Activated CD4-positive, alpha-beta T cell treated with anti-CD3 and anti-CD28 coated beads, Interleukin-2, amount 50 U/mL, for 24 hours (primary cell): Measurements from ENCODE around the gene DDOST.
"Not testable (repeated sequence)": the region's sequence is repeated elsewhere in the genome, so short reads cannot be mapped to it uniquely, and the experiment has no call there.

Experiments
- DNase-seq, 2 donors: peaks; one replicate each; pipeline ENCODE4 v3.0.0-alpha.2; 2020; ENCODE audit warnings: low read depth in 1 of 2, low spot score in 1 of 2

The DDOST gene

DNA sequence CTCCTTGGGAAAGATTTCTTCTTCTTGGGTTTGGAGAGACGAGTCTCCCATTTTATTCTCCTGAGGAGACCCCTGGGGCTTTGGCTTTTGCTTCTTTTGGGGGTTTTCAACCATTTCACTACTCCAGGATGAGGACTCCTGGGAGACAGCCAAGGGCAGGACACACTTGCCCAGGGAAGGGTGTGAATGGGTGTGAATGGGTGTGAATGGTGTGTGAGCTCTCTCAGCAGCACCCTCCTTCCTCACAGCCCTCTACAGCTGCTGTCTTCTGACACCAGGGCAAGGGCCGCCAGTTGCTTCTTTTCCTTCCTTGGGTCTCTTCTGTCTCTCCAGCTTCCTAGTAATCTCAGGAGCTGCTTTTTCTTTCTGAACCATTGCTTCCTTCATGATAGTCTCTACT, 32.5 kb upstream of the DDOST start:
- DNase-seq = no peak

- no peak for DNase-seq
Measured at GRCh38 chr1:20691872-20692271, 30.7 kb upstream of the DDOST start.

DNA sequence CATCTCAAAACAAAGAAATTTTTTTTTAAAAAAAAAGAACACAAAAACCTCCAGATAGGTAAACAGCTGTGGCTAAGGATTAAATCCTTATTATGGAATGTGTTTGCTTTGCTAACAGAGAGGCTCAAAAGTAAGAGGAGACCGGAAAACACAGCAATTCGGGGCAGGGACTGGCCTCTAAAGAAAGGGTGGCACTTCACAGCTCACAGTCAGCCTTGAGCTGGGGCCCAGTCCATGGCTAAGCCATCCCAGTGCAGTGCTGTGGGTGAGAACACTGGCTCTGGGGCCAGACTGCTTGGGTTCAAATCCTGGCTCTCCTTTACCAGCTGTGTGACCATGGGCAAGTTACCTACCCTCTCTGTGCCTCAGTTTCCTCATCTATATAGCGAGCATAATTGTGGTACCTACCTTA, 28.5 kb upstream of the DDOST start:
- DNase-seq = no peak

DNA sequence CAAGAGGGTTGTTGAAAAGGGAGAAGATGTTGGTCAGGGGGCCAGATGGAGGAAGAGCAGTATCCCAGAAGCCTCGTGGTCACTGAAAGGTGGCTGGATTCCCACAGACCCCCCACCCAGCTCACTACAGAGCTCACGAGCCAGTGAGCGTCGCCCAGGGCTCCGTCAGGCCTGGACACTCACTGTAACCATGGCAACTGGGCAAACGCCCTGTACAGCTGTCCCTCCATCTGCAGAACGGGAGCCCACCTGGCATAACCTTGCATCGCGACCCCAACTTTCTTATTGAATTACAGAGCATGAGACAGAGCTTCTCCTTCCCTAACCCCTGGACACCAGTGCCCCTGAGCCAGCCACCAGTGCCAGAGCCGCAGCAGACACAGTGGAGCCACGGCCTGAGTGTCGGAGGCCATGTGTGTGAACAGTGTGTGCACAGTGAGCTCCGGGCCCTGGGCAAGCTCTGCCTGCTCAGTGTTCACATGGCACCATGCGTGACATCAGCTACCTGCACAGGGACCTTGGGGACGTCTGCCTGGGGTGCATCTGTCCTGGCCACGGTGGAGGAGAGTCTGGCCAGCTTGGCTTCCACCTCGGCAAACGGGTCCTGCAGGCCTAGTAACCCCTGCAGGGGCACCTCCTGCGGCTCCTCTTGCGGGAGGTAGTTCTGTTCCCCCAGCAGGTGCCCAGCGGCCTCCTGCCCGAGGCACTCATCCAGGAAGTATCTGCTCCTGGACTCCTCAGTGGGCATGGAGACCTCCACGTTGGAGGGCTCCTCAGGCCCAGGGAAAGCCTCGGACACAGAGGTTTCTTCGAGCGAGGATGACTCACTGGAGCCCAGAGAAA, 25.9 kb upstream of the DDOST start:
- no peak for DNase-seq

DNA sequence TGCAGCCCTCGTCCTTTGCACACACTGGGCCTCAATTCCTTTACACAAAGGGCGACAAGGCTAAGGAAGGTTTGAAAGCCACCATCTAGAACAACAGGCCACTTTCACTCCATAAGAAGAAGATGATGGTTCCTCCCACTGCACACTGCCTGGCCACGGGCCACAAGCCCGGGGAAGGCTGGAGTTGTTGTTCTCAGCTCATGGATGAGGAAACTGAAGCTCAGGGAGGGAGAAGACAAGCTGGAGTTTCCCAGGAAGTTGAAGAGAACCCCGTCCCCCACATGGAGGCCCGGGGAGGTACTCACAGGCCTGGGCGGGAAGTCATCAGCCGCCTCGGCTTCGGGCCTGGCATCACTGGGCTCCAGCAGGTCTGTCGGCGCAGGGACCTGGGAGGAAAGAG, 24.6 kb upstream of the DDOST start:
- no peak for DNase-seq

GRCh38 chr1:20685099-20685662, 24.0 kb upstream of the DDOST start:
- DNase-seq = no peak

GRCh38 chr1:20684651-20685050, 23.5 kb upstream of the DDOST start:
- DNase-seq = no peak

GRCh38 chr1:20684050-20684620, 23.0 kb upstream of the DDOST start:
- no peak for DNase-seq

- no peak for DNase-seq
Measured at GRCh38 chr1:20683614-20684013, 22.4 kb upstream of the DDOST start.

- DNase-seq = no peak
Measured at GRCh38 chr1:20682571-20683236, 21.5 kb upstream of the DDOST start.

DNA sequence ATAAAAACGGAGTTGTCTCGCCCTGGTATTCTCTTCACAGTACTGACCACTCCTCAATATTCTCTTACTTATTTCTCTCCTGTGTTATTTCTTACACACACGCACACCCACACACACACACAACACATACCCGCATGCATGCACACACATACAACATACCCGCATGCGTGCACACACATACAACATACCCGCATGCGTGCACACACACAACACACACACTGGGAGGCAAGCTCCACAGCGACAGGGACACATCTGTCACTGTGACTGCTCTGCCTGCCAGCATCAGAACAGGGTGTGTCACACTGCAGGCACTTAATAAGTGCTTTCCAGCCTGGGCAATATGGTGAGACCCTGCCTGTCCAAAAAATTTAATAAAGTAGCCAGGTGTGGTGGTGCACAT, 20.8 kb upstream of the DDOST start:
- no peak for DNase-seq

DNA sequence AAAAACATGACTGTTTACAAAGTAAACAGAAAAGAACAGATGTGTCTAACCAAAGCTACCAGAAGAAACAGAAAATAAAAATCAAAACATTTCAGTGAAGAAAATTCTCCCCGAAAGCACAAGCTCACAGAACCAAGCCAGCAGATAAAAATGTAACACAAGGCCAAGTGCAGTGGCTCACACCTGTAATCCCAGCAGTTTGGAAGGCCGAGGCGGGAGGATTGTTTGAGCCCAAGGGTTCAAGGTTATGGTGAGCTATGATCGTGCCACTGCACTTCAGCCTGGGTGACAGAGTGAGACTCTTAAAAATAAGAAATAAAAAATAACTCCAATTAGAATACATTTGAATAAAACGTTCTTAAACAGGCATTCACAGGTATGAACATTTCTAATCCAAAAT, 19.1 kb upstream of the DDOST start:
- DNase-seq = no peak

DNA sequence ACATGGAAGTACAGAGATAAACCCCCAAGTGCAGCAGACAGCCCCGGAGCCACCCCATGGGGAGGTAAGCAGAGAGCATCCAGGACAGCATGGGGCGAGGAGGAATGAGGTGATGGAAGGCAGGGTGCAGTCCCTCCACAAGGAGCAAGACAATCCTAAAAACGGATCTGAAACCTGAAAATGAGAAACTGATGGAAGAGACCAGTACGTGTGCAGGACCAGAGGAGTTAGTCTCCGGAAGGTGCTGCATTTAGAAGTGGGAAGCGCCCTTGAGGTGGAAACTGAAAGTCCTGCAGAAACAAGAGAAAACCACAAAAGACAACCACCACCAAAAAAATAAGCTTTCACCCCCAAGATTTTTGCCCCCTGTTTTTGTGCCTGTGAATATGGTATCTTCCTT, 17.4 kb upstream of the DDOST start:
- no peak for DNase-seq

- DNase-seq = not testable (repeated sequence)
Measured at GRCh38 chr1:20673626-20674025, 12.5 kb upstream of the DDOST start.

DNA sequence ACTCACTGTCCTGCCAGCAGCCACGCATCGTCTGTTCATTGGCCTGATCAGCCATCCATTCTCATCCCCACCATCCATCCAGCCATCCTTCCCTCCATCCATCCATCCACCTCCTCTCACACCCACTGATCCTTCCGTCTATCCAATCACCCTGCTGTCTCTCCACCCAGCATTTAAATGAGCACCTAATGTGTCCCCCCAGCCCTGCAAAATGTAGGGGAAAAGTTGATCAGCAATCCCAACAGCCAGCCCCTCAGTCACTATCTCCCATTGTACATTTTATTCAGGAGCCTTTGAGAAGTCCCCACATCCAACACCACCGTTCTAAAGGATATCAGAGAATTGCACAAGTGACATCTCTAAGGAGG, 11.1 kb upstream of the DDOST start:
- no peak for DNase-seq

- no peak for DNase-seq
Measured at GRCh38 chr1:20670936-20671335, 9.8 kb upstream of the DDOST start.

- no peak for DNase-seq
Measured at GRCh38 chr1:20668581-20668980, 7.4 kb upstream of the DDOST start.

DNA sequence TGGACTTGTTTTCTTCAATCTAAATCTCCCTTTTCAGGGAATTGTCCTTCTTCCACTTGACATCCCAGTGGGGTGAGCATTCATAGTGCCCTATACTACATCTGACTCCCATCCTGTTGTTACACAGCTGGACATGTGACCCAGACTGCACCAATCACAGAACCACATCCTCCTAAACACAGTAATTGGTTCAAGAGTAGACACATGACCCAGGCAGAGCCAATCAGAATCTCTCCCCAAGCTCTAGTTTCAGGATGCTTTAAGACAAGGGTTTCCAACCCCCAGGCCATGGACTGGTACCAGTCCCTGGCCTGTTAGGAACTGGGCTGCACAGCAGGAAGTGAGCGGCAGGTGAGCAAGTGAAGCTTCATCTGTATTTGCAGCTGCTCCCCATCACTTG, 5.6 kb upstream of the DDOST start:
- no peak for DNase-seq

DNA sequence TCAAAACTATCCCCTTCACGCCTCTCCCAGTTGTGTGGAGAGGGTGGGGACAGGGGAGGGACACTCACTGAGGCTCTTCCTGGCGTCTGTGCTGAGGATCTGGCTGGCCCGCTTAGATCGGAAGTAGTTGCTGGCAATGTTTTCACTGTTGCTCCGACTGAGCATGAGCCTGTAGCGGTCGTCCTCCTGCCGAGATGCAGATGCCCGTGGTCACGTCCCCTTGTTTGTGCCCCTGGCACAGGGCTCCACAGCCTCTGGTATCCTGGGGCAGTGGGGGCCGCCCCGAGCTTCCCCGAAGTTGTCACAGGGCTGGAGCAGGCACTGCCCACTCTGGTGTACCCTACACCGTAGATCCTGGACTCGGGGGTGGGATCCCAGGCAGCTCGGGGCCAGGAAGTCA, 5.0 kb upstream of the DDOST start:
- DNase-seq = no peak

DNA sequence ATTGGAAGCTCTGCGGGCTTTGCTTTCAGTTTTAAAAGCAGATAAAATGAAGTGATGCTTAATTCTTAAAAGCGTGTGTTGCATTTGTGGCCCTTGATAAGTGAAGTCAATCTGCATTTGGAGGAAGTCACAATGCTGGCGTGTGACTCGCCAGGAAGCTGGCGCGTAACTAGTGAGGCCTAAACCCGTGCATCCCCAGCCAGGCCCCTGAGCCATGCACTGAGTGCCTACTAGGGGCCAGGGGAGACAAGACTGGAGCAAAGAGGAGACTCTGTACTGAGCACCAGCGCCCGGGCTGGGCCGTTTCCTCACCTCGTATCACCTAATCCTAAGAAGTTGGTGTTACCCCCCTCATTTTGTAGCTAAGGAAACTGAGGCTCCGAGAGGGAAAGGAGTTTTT, 4.6 kb upstream of the DDOST start:
- no peak for DNase-seq

GRCh38 chr1:20663969-20664715, 3.0 kb upstream of the DDOST start:
- DNase-seq = no peak
